ENCODE data around the gene RDH8.
"Not testable (repeated sequence)": the region's sequence is repeated elsewhere in the genome, so short reads cannot be mapped to it uniquely, and the experiment has no call there.

RDH8 gene

GRCh38 chr19:10020851-10021250 is 7.6 kb downstream of the RDH8 start:
- H3K4me1 ChIP-seq (ENCODE audit: control extremely low read depth in 1 of 4, control insufficient read depth in 4 of 4, insufficient read depth in 4 of 4, low read length in 3 of 4) = no peaks in the 10 kb centered on the region
- DNase-seq = no peak
- no peak overlapping the region for H3K27ac ChIP-seq (ENCODE audit: insufficient read depth in 1 of 2, low read depth in 1 of 2, low read length in 2 of 2, poor library complexity in 1 of 2, severe bottlenecking in 2 of 2)
- WGBS (ENCODE audit: insufficient coverage) = 95% methylated on average over 5 of the region's 6 CpGs
- no peaks in the 10 kb centered on the region for H3K9me3 ChIP-seq (ENCODE audit: control extremely low read depth in 1 of 5, control insufficient read depth in 4 of 5, insufficient read depth in 2 of 5, low read depth in 1 of 5, low read length in 4 of 5)
- CTCF ChIA-PET = no interaction called here
- H3K36me3 ChIP-seq (ENCODE audit: control insufficient read depth in 4 of 4, insufficient read depth in 4 of 4, low read length in 3 of 4) = no peaks in the 10 kb centered on the region
- H3K4me3 ChIP-seq (ENCODE audit: control insufficient read depth in 1 of 7, extremely low read depth in 1 of 7, insufficient read depth in 4 of 7, low read depth in 2 of 7, low read length in 6 of 7) = no peak overlapping the region
- peaks cover 0 to 7% (median 0%) of the 10 kb centered on the region in 5 experiments for H3K27me3 ChIP-seq (replicated peaks in 2 of 5; ENCODE audit: control insufficient read depth in 4 of 5, insufficient read depth in 5 of 5, low read length in 4 of 5)
- POLR2A ChIA-PET = no interaction called here

- POLR2A ChIA-PET = no interaction called here
- H3K4me3 ChIP-seq (ENCODE audit: control insufficient read depth in 1 of 7, extremely low read depth in 1 of 7, insufficient read depth in 4 of 7, low read depth in 2 of 7, low read length in 6 of 7) = no peak overlapping the region
- WGBS (ENCODE audit: insufficient coverage) = 94% methylated on average over 23 of the region's 23 CpGs
- H3K27ac ChIP-seq (ENCODE audit: insufficient read depth in 1 of 2, low read depth in 1 of 2, low read length in 2 of 2, poor library complexity in 1 of 2, severe bottlenecking in 2 of 2) = no peak overlapping the region
- DNase-seq = no peak
- peaks cover 0 to 7% (median 0%) of the 10 kb centered on the region in 5 experiments for H3K27me3 ChIP-seq (replicated peaks in 2 of 5; ENCODE audit: control insufficient read depth in 4 of 5, insufficient read depth in 5 of 5, low read length in 4 of 5)
- H3K9me3 ChIP-seq (ENCODE audit: control extremely low read depth in 1 of 5, control insufficient read depth in 4 of 5, insufficient read depth in 2 of 5, low read depth in 1 of 5, low read length in 4 of 5) = no peaks in the 10 kb centered on the region
- H3K4me1 ChIP-seq (ENCODE audit: control extremely low read depth in 1 of 4, control insufficient read depth in 4 of 4, insufficient read depth in 4 of 4, low read length in 3 of 4) = no peaks in the 10 kb centered on the region
- H3K36me3 ChIP-seq (ENCODE audit: control insufficient read depth in 4 of 4, insufficient read depth in 4 of 4, low read length in 3 of 4) = no peaks in the 10 kb centered on the region
- CTCF ChIA-PET = interaction anchor here (0.9 kb wide), 1 partner anchor 91 kb away, joined by 3 read pairs; no protein-coding TSS in a partner anchor
These were observed 8.2 kb downstream of the RDH8 start for GRCh38 chr19:10021446-10021845.

GRCh38 chr19:10021863-10022262 is 8.6 kb downstream of the RDH8 start:
- Histone ChIP-seq H3K27me3 (replicated peaks in 2 of 5; ENCODE audit: control insufficient read depth in 4 of 5, insufficient read depth in 5 of 5, low read length in 4 of 5) (peaks cover 0 to 7% (median 3%) of the 10 kb centered on the region in 5 experiments), H3K4me3 (ENCODE audit: control insufficient read depth in 1 of 7, extremely low read depth in 1 of 7, insufficient read depth in 4 of 7, low read depth in 2 of 7, low read length in 6 of 7) (no peak overlapping the region), H3K4me1 (ENCODE audit: control extremely low read depth in 1 of 4, control insufficient read depth in 4 of 4, insufficient read depth in 4 of 4, low read length in 3 of 4) (no peaks in the 10 kb centered on the region), H3K36me3 (ENCODE audit: control insufficient read depth in 4 of 4, insufficient read depth in 4 of 4, low read length in 3 of 4) (no peaks in the 10 kb centered on the region), H3K27ac (ENCODE audit: insufficient read depth in 1 of 2, low read depth in 1 of 2, low read length in 2 of 2, poor library complexity in 1 of 2, severe bottlenecking in 2 of 2) (no peak overlapping the region), H3K9me3 (ENCODE audit: control extremely low read depth in 1 of 5, control insufficient read depth in 4 of 5, insufficient read depth in 2 of 5, low read depth in 1 of 5, low read length in 4 of 5) (no peaks in the 10 kb centered on the region)
- WGBS (ENCODE audit: insufficient coverage) = 67% methylated on average over 1 of the region's 2 CpGs
- DNase-seq = no peak
- ChIA-PET POLR2A (no interaction called here), CTCF (interaction anchor here (0.9 kb wide), 1 partner anchor 92 kb away, joined by 3 read pairs; no protein-coding TSS in a partner anchor)

- H3K4me3 ChIP-seq (ENCODE audit: control insufficient read depth in 1 of 7, extremely low read depth in 1 of 7, insufficient read depth in 4 of 7, low read depth in 2 of 7, low read length in 6 of 7); H3K36me3 ChIP-seq (ENCODE audit: control insufficient read depth in 4 of 4, insufficient read depth in 4 of 4, low read length in 3 of 4); H3K27ac ChIP-seq (ENCODE audit: insufficient read depth in 1 of 2, low read depth in 1 of 2, low read length in 2 of 2, poor library complexity in 1 of 2, severe bottlenecking in 2 of 2); POLR2A ChIA-PET; H3K9me3 ChIP-seq (ENCODE audit: control extremely low read depth in 1 of 5, control insufficient read depth in 4 of 5, insufficient read depth in 2 of 5, low read depth in 1 of 5, low read length in 4 of 5); CTCF ChIA-PET; DNase-seq; H3K4me1 ChIP-seq (ENCODE audit: control extremely low read depth in 1 of 4, control insufficient read depth in 4 of 4, insufficient read depth in 4 of 4, low read length in 3 of 4): not testable (repeated sequence)
- peaks cover 0 to 12% (median 3%) of the 10 kb centered on the region in 5 experiments for H3K27me3 ChIP-seq (replicated peaks in 2 of 5; ENCODE audit: control insufficient read depth in 4 of 5, insufficient read depth in 5 of 5, low read length in 4 of 5)
- WGBS (ENCODE audit: insufficient coverage) = 93% methylated on average over 2 of the region's 5 CpGs
These were observed 9.8 kb downstream of the RDH8 start for GRCh38 chr19:10023096-10023495.

- no peak overlapping the region for H3K4me3 ChIP-seq (ENCODE audit: control insufficient read depth in 1 of 7, extremely low read depth in 1 of 7, insufficient read depth in 4 of 7, low read depth in 2 of 7, low read length in 6 of 7)
- WGBS (ENCODE audit: insufficient coverage) = 97% methylated on average over 3 of the region's 3 CpGs
- peaks cover 0 to 20% (median 3%) of the 10 kb centered on the region in 5 experiments for H3K27me3 ChIP-seq (replicated peaks in 2 of 5; ENCODE audit: control insufficient read depth in 4 of 5, insufficient read depth in 5 of 5, low read length in 4 of 5)
- ChIA-PET POLR2A (no interaction called here), CTCF (interaction anchor here (1.2 to 4.0 kb wide), 2 partner anchors 17 to 95 kb away, joined by 3 to 36 read pairs; no protein-coding TSS in a partner anchor)
- no peaks in the 10 kb centered on the region for H3K36me3 ChIP-seq (ENCODE audit: control insufficient read depth in 4 of 4, insufficient read depth in 4 of 4, low read length in 3 of 4)
- peaks cover 0 to 6% (median 2%) of the 10 kb centered on the region in 4 experiments for H3K4me1 ChIP-seq (ENCODE audit: control extremely low read depth in 1 of 4, control insufficient read depth in 4 of 4, insufficient read depth in 4 of 4, low read length in 3 of 4)
- H3K9me3 ChIP-seq (ENCODE audit: control extremely low read depth in 1 of 5, control insufficient read depth in 4 of 5, insufficient read depth in 2 of 5, low read depth in 1 of 5, low read length in 4 of 5) = no peaks in the 10 kb centered on the region
- H3K27ac ChIP-seq (ENCODE audit: insufficient read depth in 1 of 2, low read depth in 1 of 2, low read length in 2 of 2, poor library complexity in 1 of 2, severe bottlenecking in 2 of 2) = no peak overlapping the region
- DNase-seq = no peak
These were observed 13.5 kb downstream of the RDH8 start for GRCh38 chr19:10026744-10027143.

GRCh38 chr19:10027158-10027997 is 14.1 kb downstream of the RDH8 start:
- ChIA-PET POLR2A (no interaction called here), CTCF (interaction anchor here (0.5 to 4.0 kb wide), 8 partner anchors 16 to 890 kb away, joined by 3 to 36 read pairs (median 3); no protein-coding TSS in a partner anchor)
- 6% methylated on average over 22 of the region's 29 CpGs for WGBS (ENCODE audit: insufficient coverage)

GRCh38 chr19:10033614-10034013 is 20.3 kb downstream of the RDH8 start:
- ChIA-PET CTCF (no interaction called here), POLR2A (no interaction called here)
- Histone ChIP-seq H3K9me3 (ENCODE audit: control extremely low read depth in 1 of 5, control insufficient read depth in 4 of 5, insufficient read depth in 2 of 5, low read depth in 1 of 5, low read length in 4 of 5) (peaks cover 0 to 4% (median 2%) of the 10 kb centered on the region in 5 experiments), H3K4me1 (ENCODE audit: control extremely low read depth in 1 of 4, control insufficient read depth in 4 of 4, insufficient read depth in 4 of 4, low read length in 3 of 4) (no peaks in the 10 kb centered on the region), H3K27ac (ENCODE audit: insufficient read depth in 1 of 2, low read depth in 1 of 2, low read length in 2 of 2, poor library complexity in 1 of 2, severe bottlenecking in 2 of 2) (no peak overlapping the region), H3K36me3 (ENCODE audit: control insufficient read depth in 4 of 4, insufficient read depth in 4 of 4, low read length in 3 of 4) (no peaks in the 10 kb centered on the region), H3K27me3 (replicated peaks in 2 of 5; ENCODE audit: control insufficient read depth in 4 of 5, insufficient read depth in 5 of 5, low read length in 4 of 5) (peaks cover 0 to 32% (median 3%) of the 10 kb centered on the region in 5 experiments), H3K4me3 (ENCODE audit: control insufficient read depth in 1 of 7, extremely low read depth in 1 of 7, insufficient read depth in 4 of 7, low read depth in 2 of 7, low read length in 6 of 7) (no peak overlapping the region)
- DNase-seq = no peak
- WGBS (ENCODE audit: insufficient coverage) = 83% methylated on average over 4 of the region's 8 CpGs

More at GRCh38 chr19:10027158-10027997, 14.1 kb downstream of the RDH8 start:
- Histone ChIP-seq H3K4me1 (ENCODE audit: control extremely low read depth in 1 of 4, control insufficient read depth in 4 of 4, insufficient read depth in 4 of 4, low read length in 3 of 4) (peaks cover 0 to 6% (median 2%) of the 10 kb centered on the region in 4 experiments), H3K4me3 (ENCODE audit: control insufficient read depth in 1 of 7, extremely low read depth in 1 of 7, insufficient read depth in 4 of 7, low read depth in 2 of 7, low read length in 6 of 7) (peak overlapping the region in 1 of 7 experiments; percentile 33), H3K9me3 (ENCODE audit: control extremely low read depth in 1 of 5, control insufficient read depth in 4 of 5, insufficient read depth in 2 of 5, low read depth in 1 of 5, low read length in 4 of 5) (no peaks in the 10 kb centered on the region), H3K36me3 (ENCODE audit: control insufficient read depth in 4 of 4, insufficient read depth in 4 of 4, low read length in 3 of 4) (no peaks in the 10 kb centered on the region), H3K27ac (ENCODE audit: insufficient read depth in 1 of 2, low read depth in 1 of 2, low read length in 2 of 2, poor library complexity in 1 of 2, severe bottlenecking in 2 of 2) (no peak overlapping the region), H3K27me3 (replicated peaks in 2 of 5; ENCODE audit: control insufficient read depth in 4 of 5, insufficient read depth in 5 of 5, low read length in 4 of 5) (peaks cover 0 to 23% (median 3%) of the 10 kb centered on the region in 5 experiments)
- DNase-seq = peak; percentile 77 to 84 (median 84)

All from common myeloid progenitor, CD34-positive (primary cell).